Natural killer cell (primary cell): ENCODE results near the gene IL6R. TPM values are rescaled to one million over a fixed set of nuclear protein-coding genes. Genes with fewer than 3 reads are reported as not detected.

Experiments
- ATAC-seq, 3 donors: fragments of 150-1000 bp in 2 of 3; fragments of 200-7000 bp in 1 of 3; cut with Tn5 transposase; 1 replicate in 1 of 3; 2 replicates in 2 of 3; pipeline ENCODE4 v1.10.0; 2021; ENCODE audit warnings: mild to moderate bottlenecking in 2 of 3, moderate library complexity in 2 of 3
- DNase-seq, 2 donors: peaks; one replicate each; pipeline versions ENCODE4 v3.0.0 to v3.0.0-alpha.2; 2013 to 2021; ENCODE audit warnings: mixed read lengths in 1 of 2
- H3K27ac ChIP-seq: one replicate; pipeline ENCODE4 v1.5.1; 2013; ENCODE audit warnings: mild to moderate bottlenecking, low read length
- H3K27me3 ChIP-seq: one replicate; pipeline ENCODE4 v1.6.1; 2013; ENCODE audit warnings: low read length; ENCODE audit not compliant: control insufficient read depth, insufficient read depth
- H3K36me3 ChIP-seq: one replicate; pipeline ENCODE4 v1.6.1; 2013; ENCODE audit warnings: low read length; ENCODE audit not compliant: control insufficient read depth, insufficient read depth
- H3K4me1 ChIP-seq: one replicate; pipeline ENCODE4 v1.6.1; 2013; ENCODE audit warnings: low read length; ENCODE audit not compliant: control insufficient read depth, insufficient read depth
- H3K4me3 ChIP-seq: one replicate; pipeline ENCODE4 v1.5.1; 2013; ENCODE audit warnings: low read length
- H3K9me3 ChIP-seq: one replicate; pipeline ENCODE4 v1.6.1; 2013; ENCODE audit warnings: low read length; ENCODE audit not compliant: control insufficient read depth, insufficient read depth
- H3K27ac Mint-ChIP-seq, 2 donors: one replicate each; pipeline ENCODE4 v1.8.0; 2022; ENCODE audit warnings: mild to moderate bottlenecking in 2 of 2, mixed read lengths in 2 of 2, moderate library complexity in 1 of 2
- H3K27me3 Mint-ChIP-seq, 2 donors: one replicate each; pipeline ENCODE4 v1.8.0; 2022; ENCODE audit warnings: low read depth in 2 of 2, mixed read lengths in 2 of 2
- H3K36me3 Mint-ChIP-seq: one replicate; pipeline ENCODE4 v1.8.0; 2022; ENCODE audit warnings: mixed read lengths
- H3K4me1 Mint-ChIP-seq, 2 donors: one replicate each; pipeline ENCODE4 v1.8.0; 2022; ENCODE audit warnings: mixed read lengths in 2 of 2
- H3K4me3 Mint-ChIP-seq: one replicate; pipeline ENCODE4 v1.8.0; 2022; ENCODE audit warnings: mild to moderate bottlenecking, moderate library complexity, mixed read lengths
- H3K9me3 Mint-ChIP-seq, 2 donors: one replicate each; pipeline ENCODE4 v1.8.0; 2022; ENCODE audit warnings: mixed read lengths in 2 of 2
- WGBS: methylation state at CpG from one replicate; pipeline ENCODE4 v1.1.7; 2013; ENCODE audit warnings: missing lambda C conversion rate; ENCODE audit not compliant: insufficient coverage; 5-methylcytosine and 5-hydroxymethylcytosine counted together
- intact Hi-C: fragments of 100-400 bp; cut with micrococcal nuclease; formaldehyde crosslinking; loops from one replicate; pipeline ENCODE4 v1.14.2; 2022
- total RNA-seq, 4 donors: library from RNA; stranded (reverse); fragments of 120-200 nt in 1 of 4; gene quantifications; one replicate each; pipeline versions ENCODE4 v1.2.3 to v1.2.4, GENCODE V29; 2013 to 2022
- TF ChIP-seq, protein P1 (sequence below): fragments of 200-600 bp; IDR thresholded peaks from one replicate; pipeline ENCODE4 v1.8.0; 2022; ENCODE audit warnings: antibody characterized with exemption

IL6R gene
- total RNA-seq, 3 donors from 2014 or later (not counting 1 experiment from before 2014, with no cell fraction given) = 2.0 to 10.6 (median 3.8) TPM

DNA sequence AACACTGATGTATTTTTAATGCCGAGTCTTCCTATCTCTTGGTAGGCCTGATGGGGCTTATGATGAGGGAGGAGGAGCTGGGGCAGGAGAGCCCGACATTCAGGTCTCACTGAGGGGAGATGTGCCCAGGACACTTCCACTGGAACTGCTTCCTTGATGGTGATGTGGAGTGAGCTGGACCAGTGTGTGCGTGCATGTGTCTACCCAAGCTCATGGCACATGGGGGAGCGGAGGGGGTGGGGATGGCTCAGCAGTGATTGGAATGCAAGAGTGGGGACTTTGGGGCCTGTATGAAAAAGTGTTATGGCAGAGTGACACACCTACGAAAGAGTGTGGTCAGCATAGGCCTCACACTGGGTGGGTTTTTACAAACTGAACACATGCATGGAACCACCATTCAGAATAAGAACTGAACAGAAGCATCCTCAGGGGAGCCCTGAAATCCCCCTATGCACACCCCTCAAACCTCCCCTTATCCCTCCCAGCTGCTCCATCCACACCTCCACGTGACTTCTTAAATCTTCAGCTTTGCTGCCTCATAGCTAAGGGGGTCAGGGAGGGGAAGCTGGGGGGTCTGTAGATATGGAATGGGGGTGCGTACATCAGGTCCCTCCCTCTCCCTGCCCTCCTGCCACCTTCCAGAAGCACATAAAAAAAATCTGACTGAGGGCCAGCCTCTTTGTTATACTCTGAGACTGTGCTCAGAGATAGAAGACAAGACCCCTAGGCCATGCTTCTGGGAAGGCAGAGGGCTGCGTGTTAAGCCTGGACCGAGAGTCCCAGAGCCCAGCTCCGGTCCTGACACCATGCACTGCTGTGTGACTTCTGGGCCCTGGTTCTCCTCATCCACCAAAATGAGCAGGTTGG is 11.6 kb downstream of the IL6R start:
- H3K9me3 Mint-ChIP-seq = no peaks in the 10 kb centered on the region
- Histone ChIP-seq H3K36me3 (no peaks in the 10 kb centered on the region), H3K4me1 (peaks cover 30% of the 10 kb centered on the region), H3K27ac (no peak overlapping the region), H3K27me3 (no peaks in the 10 kb centered on the region), H3K9me3 (no peaks in the 10 kb centered on the region), H3K4me3 (no peak overlapping the region)
- H3K27me3 Mint-ChIP-seq = peaks cover 0 to 9% of the 10 kb centered on the region in 2 donors
- DNase-seq = no peak
- intact Hi-C loops = no loop called here
- no peak overlapping the region for H3K4me3 Mint-ChIP-seq
- no peak overlapping the region for H3K27ac Mint-ChIP-seq
- 94% methylated on average over 9 of the region's 10 CpGs for WGBS
- H3K4me1 Mint-ChIP-seq = peaks cover 4 to 13% of the 10 kb centered on the region in 2 donors
- no peaks in the 10 kb centered on the region for H3K36me3 Mint-ChIP-seq
- ATAC-seq = no peak
- TF ChIP-seq, protein P1, sequence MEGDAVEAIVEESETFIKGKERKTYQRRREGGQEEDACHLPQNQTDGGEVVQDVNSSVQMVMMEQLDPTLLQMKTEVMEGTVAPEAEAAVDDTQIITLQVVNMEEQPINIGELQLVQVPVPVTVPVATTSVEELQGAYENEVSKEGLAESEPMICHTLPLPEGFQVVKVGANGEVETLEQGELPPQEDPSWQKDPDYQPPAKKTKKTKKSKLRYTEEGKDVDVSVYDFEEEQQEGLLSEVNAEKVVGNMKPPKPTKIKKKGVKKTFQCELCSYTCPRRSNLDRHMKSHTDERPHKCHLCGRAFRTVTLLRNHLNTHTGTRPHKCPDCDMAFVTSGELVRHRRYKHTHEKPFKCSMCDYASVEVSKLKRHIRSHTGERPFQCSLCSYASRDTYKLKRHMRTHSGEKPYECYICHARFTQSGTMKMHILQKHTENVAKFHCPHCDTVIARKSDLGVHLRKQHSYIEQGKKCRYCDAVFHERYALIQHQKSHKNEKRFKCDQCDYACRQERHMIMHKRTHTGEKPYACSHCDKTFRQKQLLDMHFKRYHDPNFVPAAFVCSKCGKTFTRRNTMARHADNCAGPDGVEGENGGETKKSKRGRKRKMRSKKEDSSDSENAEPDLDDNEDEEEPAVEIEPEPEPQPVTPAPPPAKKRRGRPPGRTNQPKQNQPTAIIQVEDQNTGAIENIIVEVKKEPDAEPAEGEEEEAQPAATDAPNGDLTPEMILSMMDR = no peak

DNA sequence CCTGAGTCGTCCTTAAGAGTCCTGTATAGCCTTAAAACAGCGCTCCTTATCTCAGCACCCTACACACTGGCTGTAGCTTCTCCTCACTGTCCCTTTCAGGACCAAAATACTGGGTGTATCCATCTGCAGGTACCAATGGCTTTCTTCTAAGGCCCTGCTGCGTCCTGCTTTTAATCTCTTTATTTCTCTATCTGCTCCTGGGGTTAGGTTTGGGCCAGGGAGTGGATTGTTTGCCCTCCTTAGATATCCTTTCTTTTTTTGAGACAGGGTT is 12.1 kb downstream of the IL6R start:
- WGBS = 89% methylated on average over 3 of the region's 3 CpGs
- H3K27me3 Mint-ChIP-seq = peaks cover 3 to 9% of the 10 kb centered on the region in 2 donors
- H3K4me1 Mint-ChIP-seq = peaks cover 4 to 13% of the 10 kb centered on the region in 2 donors
- Histone ChIP-seq H3K4me3 (no peak overlapping the region), H3K27ac (no peak overlapping the region), H3K36me3 (no peaks in the 10 kb centered on the region), H3K4me1 (peaks cover 30% of the 10 kb centered on the region), H3K27me3 (no peaks in the 10 kb centered on the region), H3K9me3 (no peaks in the 10 kb centered on the region)
- H3K36me3 Mint-ChIP-seq = no peaks in the 10 kb centered on the region
- TF ChIP-seq, protein P1 = no peak
- intact Hi-C loops = no loop called here
- H3K27ac Mint-ChIP-seq = no peak overlapping the region
- DNase-seq = no peak
- no peaks in the 10 kb centered on the region for H3K9me3 Mint-ChIP-seq
- no peak for ATAC-seq
- H3K4me3 Mint-ChIP-seq = no peak overlapping the region

DNA sequence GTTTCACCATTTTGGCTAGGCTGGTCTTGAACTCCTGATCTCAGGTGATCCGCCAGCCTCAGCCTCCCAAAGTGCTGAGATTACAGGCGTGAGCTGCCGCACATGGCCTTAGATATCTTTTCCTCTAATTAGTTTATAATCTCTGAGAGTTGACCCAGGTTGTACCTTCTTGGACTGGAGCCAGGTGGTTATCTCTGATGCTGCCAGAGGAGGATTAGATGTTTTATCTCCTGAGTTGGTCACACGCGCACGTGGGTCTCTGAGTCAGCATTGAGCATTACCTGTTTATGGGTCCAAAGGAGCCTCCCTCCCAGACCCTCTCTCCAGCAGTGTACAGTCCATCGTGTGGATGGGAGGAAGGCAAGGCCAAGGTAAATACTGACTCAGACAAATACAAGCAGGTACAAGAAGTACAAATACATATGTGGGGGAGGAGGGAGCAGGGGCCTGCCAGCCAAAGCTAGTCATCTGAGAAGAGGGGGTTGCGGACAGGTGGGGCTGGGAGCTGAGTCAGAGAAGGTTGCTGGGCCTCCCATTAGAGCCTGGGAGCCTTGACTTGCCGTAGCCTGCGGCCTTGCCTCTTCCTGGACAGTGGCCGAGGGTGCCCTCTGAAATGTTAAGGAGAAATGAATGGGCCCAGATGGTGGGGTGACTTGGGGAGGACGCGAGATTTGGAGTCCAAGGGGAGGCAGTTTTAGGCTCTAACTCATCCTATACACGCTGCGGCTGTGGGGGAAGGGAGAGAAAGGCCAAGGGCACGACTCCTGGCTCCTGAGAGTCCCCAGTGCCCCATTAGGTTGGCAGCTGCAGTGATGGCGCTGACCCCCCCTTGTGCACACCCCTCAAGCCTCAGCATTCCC is 13.1 kb downstream of the IL6R start:
- TF ChIP-seq, protein P1 = no peak
- no peak overlapping the region for H3K4me3 Mint-ChIP-seq
- 94% methylated on average over 12 of the region's 17 CpGs for WGBS
- peaks cover 4 to 13% of the 10 kb centered on the region in 2 donors for H3K4me1 Mint-ChIP-seq
- H3K36me3 Mint-ChIP-seq = no peaks in the 10 kb centered on the region
- Histone ChIP-seq H3K27me3 (no peaks in the 10 kb centered on the region), H3K36me3 (no peaks in the 10 kb centered on the region), H3K27ac (no peak overlapping the region), H3K9me3 (no peaks in the 10 kb centered on the region), H3K4me3 (no peak overlapping the region), H3K4me1 (peaks cover 30% of the 10 kb centered on the region)
- ATAC-seq (no peak), DNase-seq (peak in 1 of 2 donors; percentile 57)
- H3K27me3 Mint-ChIP-seq = peaks cover 8 to 11% of the 10 kb centered on the region in 2 donors
- no peak overlapping the region for H3K27ac Mint-ChIP-seq
- intact Hi-C loops = no loop called here
- H3K9me3 Mint-ChIP-seq = no peaks in the 10 kb centered on the region
